HEK293 (cell line): ENCODE results near the gene NINL.

Source experiments
- CTCF ChIA-PET: fragments of 350-600 bp; formaldehyde crosslinking; extraction: SDS; loops from one replicate; lab custom pipeline; 2021; ENCODE audit warnings: antibody characterized with exemption; lab: Yijun Ruan, JAX
- POLR2A ChIA-PET: fragments of 300-600 bp; formaldehyde crosslinking; extraction: SDS; loops from one replicate; lab custom pipeline; 2020; ENCODE audit warnings: antibody characterized with exemption, inconsistent platforms; lab: Yijun Ruan, JAX
- H3K27ac ChIP-seq: fragments of 200-500 bp; sonication (Bioruptor generic); 2 replicates; pipeline ENCODE4 v1.5.1; 2014; ENCODE audit warnings: low read depth, low read length, control low read depth, inconsistent platforms; ENCODE audit errors: extremely low read depth
- H3K36me3 ChIP-seq, 2 experiments: fragments of 200-500 bp in 1 of 2; sonication (Bioruptor generic) in 1 of 2; 1 replicate in 1 of 2; 2 replicates in 1 of 2; pipeline ENCODE4 v1.5.1; 2014 to 2017; ENCODE audit warnings: inconsistent platforms in 2 of 2, low read length in 2 of 2; ENCODE audit not compliant: control insufficient read depth in 2 of 2, insufficient read depth in 1 of 2
- H3K4me1 ChIP-seq: fragments of 200-500 bp; sonication (Bioruptor generic); 2 replicates; pipeline ENCODE4 v1.5.1; 2014; ENCODE audit warnings: mild to moderate bottlenecking, low read length, inconsistent platforms; ENCODE audit not compliant: control insufficient read depth, insufficient read depth
- H3K4me3 ChIP-seq: 2 replicates; pipeline ENCODE4 v1.5.1; 2011; ENCODE audit warnings: low read depth, mild to moderate bottlenecking, control low read depth, low read length, moderate library complexity
- H3K9me3 ChIP-seq: fragments of 200-500 bp; sonication (Bioruptor generic); 2 replicates; pipeline ENCODE4 v1.5.1; 2014; ENCODE audit warnings: low read depth, low read length, inconsistent platforms; ENCODE audit not compliant: control insufficient read depth, insufficient read depth
- ATF2 ChIP-seq: fragments of 450-650 bp; formaldehyde crosslinking; IDR thresholded peaks from 2 replicates; pipeline ENCODE4 v1.5.1; 2016; ENCODE audit warnings: missing biosample characterization, missing genetic modification characterization, low read depth
- SALL2 ChIP-seq: fragments of 450-650 bp; formaldehyde crosslinking; IDR thresholded peaks from 2 replicates; pipeline ENCODE4 v1.5.0; 2017; ENCODE audit warnings: missing biosample characterization, mild to moderate bottlenecking, missing genetic modification characterization, borderline replicate concordance
- ZBTB11 ChIP-seq: fragments of 450-650 bp; formaldehyde crosslinking; conservative IDR thresholded peaks from 2 replicates; pipeline ENCODE4 v1.5.1; 2016; ENCODE audit warnings: low read depth, missing biosample characterization, missing genetic modification characterization
- ZBTB8A ChIP-seq: fragments of 450-650 bp; formaldehyde crosslinking; IDR thresholded peaks from 2 replicates; pipeline ENCODE4 v1.5.1; 2016; ENCODE audit warnings: missing biosample characterization, missing genetic modification characterization
- ZNF133 ChIP-seq: fragments of 450-650 bp; formaldehyde crosslinking; IDR thresholded peaks from 2 replicates; pipeline ENCODE4 v1.5.1; 2016; ENCODE audit warnings: missing biosample characterization, missing genetic modification characterization
- ZNF169 ChIP-seq: fragments of 450-650 bp; formaldehyde crosslinking; IDR thresholded peaks from 2 replicates; pipeline ENCODE4 v1.5.1; 2016; ENCODE audit warnings: missing biosample characterization, missing genetic modification characterization
- ZNF2 ChIP-seq: fragments of 450-650 bp; formaldehyde crosslinking; IDR thresholded peaks from 2 replicates; pipeline ENCODE4 v1.5.1; 2016; ENCODE audit warnings: missing biosample characterization, missing genetic modification characterization
- ZNF266 ChIP-seq: fragments of 450-650 bp; formaldehyde crosslinking; IDR thresholded peaks from 2 replicates; pipeline ENCODE4 v1.5.1; 2016; ENCODE audit warnings: missing biosample characterization, missing genetic modification characterization, low read depth
- ZNF48 ChIP-seq: fragments of 450-650 bp; formaldehyde crosslinking; IDR thresholded peaks from 2 replicates; pipeline ENCODE4 v1.5.1; 2016; ENCODE audit warnings: missing biosample characterization, missing genetic modification characterization
- ZNF561 ChIP-seq: fragments of 450-650 bp; IDR thresholded peaks from 2 replicates; pipeline ENCODE4 v1.5.1; 2018; ENCODE audit warnings: missing biosample characterization, missing genetic modification characterization, borderline replicate concordance
- ZNF623 ChIP-seq: fragments of 450-650 bp; formaldehyde crosslinking; IDR thresholded peaks from 2 replicates; pipeline ENCODE4 v1.5.1; 2016; ENCODE audit warnings: missing biosample characterization, missing genetic modification characterization
- ZNF629 ChIP-seq: fragments of 450-650 bp; formaldehyde crosslinking; IDR thresholded peaks from 2 replicates; pipeline ENCODE4 v1.5.1; 2017; ENCODE audit warnings: missing biosample characterization, missing genetic modification characterization
- ZNF660 ChIP-seq: fragments of 450-650 bp; IDR thresholded peaks from 2 replicates; pipeline ENCODE4 v1.5.1; 2018; ENCODE audit warnings: missing biosample characterization, mild to moderate bottlenecking, missing genetic modification characterization
- ZNF792 ChIP-seq: fragments of 450-650 bp; formaldehyde crosslinking; IDR thresholded peaks from 2 replicates; pipeline ENCODE4 v1.5.1; 2016; ENCODE audit warnings: missing biosample characterization, missing genetic modification characterization
- ZSCAN23 ChIP-seq: fragments of 450-650 bp; formaldehyde crosslinking; IDR thresholded peaks from 2 replicates; pipeline ENCODE4 v1.5.1; 2016; ENCODE audit warnings: missing biosample characterization, missing genetic modification characterization
- ZXDB ChIP-seq: fragments of 450-650 bp; formaldehyde crosslinking; IDR thresholded peaks from 2 replicates; pipeline ENCODE4 v1.5.1; 2016; ENCODE audit warnings: missing biosample characterization, missing genetic modification characterization
- TF ChIP-seq, protein P1 (sequence below): fragments of 450-650 bp; formaldehyde crosslinking; IDR thresholded peaks from 2 replicates; pipeline ENCODE4 v1.5.1; 2016; ENCODE audit warnings: missing biosample characterization, missing genetic modification characterization, borderline replicate concordance

The NINL gene

DNA sequence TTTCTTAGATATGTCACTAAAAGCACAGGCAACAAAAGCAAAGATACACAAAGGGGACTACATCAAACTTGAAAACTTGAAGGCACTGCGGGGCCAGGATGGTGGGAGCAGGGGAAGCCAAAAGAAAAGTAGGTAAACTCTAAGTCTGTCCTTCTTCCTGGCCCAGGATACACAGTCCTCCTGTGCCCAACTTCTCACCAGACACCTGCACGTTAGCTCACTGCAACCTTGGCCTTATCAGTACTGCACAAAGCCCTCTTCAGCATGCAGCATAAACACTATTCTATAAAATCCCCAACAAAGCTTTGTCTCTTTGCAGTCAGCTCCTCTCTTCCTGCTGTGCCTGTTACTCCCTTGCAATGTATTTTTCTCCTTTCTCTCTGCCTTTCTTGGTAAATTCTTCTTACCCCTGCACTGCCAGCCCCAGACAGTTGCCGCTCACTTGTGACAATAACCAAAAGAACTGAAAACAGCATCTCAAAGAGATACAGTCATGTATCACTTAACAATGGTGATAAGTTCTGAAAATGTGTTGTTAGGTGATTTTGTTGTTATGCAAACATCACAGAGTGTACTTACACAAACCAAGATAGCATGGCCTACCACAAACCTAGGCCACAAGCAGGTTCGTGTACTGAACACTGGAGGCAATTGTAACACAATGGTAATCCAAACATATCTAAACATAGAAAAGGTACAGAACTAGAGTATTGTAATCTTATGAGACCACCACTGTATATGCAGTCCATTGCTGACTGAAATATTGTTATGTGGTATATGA is 51.2 kb downstream of the NINL start (continued):
- no peak for TF ChIP-seq ZBTB11
- no peak for TF ChIP-seq ZNF629
- TF ChIP-seq ZNF133 (tag by site-specific recombination), result no peak
- TF ChIP-seq ZNF48 (tag by site-specific recombination), result no peak
- TF ChIP-seq SALL2, result no peak
- TF ChIP-seq, protein P1, sequence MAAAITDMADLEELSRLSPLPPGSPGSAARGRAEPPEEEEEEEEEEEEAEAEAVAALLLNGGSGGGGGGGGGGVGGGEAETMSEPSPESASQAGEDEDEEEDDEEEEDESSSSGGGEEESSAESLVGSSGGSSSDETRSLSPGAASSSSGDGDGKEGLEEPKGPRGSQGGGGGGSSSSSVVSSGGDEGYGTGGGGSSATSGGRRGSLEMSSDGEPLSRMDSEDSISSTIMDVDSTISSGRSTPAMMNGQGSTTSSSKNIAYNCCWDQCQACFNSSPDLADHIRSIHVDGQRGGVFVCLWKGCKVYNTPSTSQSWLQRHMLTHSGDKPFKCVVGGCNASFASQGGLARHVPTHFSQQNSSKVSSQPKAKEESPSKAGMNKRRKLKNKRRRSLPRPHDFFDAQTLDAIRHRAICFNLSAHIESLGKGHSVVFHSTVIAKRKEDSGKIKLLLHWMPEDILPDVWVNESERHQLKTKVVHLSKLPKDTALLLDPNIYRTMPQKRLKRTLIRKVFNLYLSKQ (tag by site-specific recombination), result no peak
- TF ChIP-seq ZBTB8A (tag by site-specific recombination), result no peak
- TF ChIP-seq ATF2 (tag by site-specific recombination), result no peak
- no peak for TF ChIP-seq ZNF2
- TF ChIP-seq, all 188 proteins: peak for 0

DNA sequence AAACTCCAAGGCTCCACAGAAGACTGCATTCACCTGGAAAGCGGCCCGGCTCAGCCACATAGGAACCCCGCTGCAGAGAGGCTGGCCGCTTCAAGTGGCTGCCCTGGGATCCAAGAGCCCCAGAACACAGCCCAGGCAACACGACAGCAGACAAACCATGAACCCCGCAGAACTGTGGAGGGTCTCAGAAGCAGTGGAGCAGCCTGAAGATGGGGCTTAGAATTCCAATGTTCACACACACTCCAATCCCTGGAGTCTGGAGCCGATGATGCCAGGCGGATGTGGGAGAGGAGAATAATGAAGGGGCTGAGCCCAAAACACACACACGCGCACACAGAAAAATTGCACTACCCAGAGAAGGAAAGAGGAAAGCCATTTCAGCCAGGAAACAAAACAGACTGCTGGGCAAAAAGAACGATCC is 52.4 kb downstream of the NINL start:
- POLR2A ChIA-PET, result interaction anchor here (1.2 kb wide), 1 partner anchor 8 kb away, joined by 3 read pairs; no protein-coding TSS in a partner anchor
- H3K4me1 ChIP-seq, result peaks cover 6% of the 10 kb centered on the region; the same call in 1 of the 2 replicates
- TF ChIP-seq ZNF623 (tag by site-specific recombination) (no peak), ZNF169 (tag by site-specific recombination) (no peak), ZNF266 (tag by site-specific recombination) (no peak), ZXDB (tag by site-specific recombination) (no peak), ZSCAN23 (no peak), ZNF660 (tag by site-specific recombination) (no peak), ZNF792 (no peak), ZNF561 (tag by site-specific recombination) (no peak)

More for the DNA sequence above, 52.4 kb downstream of the NINL start:
- H3K36me3 ChIP-seq, result peaks cover 0 to 6% of the 10 kb centered on the region in 2 experiments; a peak in 1 of 3 replicates
- CTCF ChIA-PET, result no interaction called here
- no peaks in the 10 kb centered on the region for H3K9me3 ChIP-seq
- H3K4me3 ChIP-seq, result no peak overlapping the region
- H3K27ac ChIP-seq, result no peak overlapping the region
